WI38 (cell line): ENCODE data around the gene BCL11B.
"Not testable (repeated sequence)": the region's sequence is repeated elsewhere in the genome, so short reads cannot be mapped to it uniquely, and the experiment has no call there.

Experiments used
- H3K4me3 ChIP-seq: 2 replicates; pipeline ENCODE4 v1.5.1; 2011; ENCODE audit warnings: low read depth, mild to moderate bottlenecking, control low read depth, low read length
- TF ChIP-seq, protein P1 (sequence below): IDR thresholded peaks from 2 replicates; pipeline ENCODE4 v1.5.1; 2012; ENCODE audit warnings: low read depth, mild to moderate bottlenecking, control low read depth, low read length

BCL11B gene

DNA sequence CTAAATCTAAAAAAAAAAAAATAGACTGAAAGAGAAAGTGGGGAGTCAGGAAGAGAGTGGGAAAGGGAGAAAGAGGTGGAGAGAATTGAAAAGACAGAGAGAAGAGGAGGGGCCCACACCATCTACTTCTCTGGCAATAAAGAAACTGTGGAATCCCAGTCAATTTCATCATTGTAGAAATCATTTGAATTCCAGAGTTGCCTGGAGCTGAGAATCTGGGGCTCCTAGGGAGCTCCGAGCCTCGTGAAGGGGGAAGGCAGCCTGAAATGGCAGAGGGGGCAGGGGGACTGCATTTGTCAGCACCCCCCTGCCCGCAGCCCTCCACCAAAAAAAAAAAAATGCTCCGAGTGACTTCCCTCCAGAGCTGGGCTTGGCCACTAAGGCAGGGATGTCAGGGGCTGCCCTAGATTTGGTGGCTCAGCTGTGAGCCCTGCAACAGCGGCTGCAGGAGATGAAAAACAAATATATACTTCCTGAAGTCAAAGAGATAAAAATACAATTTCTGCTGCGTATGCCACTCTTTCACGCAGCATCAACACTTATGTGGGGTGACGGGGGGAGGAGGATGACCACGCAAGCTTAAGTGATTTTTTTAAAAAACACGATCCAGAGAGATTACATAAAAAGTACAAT, 80.5 kb downstream of the BCL11B start:
- TF ChIP-seq, protein P1, sequence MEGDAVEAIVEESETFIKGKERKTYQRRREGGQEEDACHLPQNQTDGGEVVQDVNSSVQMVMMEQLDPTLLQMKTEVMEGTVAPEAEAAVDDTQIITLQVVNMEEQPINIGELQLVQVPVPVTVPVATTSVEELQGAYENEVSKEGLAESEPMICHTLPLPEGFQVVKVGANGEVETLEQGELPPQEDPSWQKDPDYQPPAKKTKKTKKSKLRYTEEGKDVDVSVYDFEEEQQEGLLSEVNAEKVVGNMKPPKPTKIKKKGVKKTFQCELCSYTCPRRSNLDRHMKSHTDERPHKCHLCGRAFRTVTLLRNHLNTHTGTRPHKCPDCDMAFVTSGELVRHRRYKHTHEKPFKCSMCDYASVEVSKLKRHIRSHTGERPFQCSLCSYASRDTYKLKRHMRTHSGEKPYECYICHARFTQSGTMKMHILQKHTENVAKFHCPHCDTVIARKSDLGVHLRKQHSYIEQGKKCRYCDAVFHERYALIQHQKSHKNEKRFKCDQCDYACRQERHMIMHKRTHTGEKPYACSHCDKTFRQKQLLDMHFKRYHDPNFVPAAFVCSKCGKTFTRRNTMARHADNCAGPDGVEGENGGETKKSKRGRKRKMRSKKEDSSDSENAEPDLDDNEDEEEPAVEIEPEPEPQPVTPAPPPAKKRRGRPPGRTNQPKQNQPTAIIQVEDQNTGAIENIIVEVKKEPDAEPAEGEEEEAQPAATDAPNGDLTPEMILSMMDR: no peak
- no peak overlapping the region for H3K4me3 ChIP-seq

DNA sequence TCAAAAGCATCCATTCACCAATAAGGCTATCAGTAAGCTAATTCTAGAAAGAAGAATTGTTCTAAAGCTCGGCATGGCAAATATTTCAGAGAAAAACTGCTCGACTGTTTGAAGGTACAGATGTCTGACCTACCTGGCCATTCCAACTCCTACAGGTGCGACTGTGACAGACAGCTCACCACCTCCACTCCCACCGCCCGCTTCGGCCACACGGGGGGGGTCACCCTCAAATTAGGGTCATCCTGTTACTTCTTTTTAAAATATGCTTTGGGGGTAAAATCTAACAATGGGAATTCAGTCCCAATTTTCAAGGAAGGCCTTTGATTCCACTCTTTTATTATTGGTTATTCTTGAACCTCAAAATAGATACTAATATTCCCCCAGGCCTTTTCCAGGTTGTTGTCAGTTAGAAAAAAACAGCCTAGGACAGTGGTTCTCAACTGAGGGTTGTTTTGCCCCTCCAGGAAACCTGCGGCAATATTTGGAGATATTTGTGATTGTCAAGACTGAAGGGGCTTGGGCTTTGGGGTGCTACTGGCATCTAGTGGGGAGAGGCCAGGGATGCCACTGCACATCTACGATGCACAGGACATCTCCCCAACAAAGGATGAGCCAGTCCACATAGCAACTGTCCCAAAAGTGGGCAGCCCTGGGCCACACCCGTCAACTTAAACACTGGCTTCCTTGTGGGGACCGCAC, 81.2 kb downstream of the BCL11B start:
- no peak overlapping the region for H3K4me3 ChIP-seq
- TF ChIP-seq, protein P1: no peak

DNA sequence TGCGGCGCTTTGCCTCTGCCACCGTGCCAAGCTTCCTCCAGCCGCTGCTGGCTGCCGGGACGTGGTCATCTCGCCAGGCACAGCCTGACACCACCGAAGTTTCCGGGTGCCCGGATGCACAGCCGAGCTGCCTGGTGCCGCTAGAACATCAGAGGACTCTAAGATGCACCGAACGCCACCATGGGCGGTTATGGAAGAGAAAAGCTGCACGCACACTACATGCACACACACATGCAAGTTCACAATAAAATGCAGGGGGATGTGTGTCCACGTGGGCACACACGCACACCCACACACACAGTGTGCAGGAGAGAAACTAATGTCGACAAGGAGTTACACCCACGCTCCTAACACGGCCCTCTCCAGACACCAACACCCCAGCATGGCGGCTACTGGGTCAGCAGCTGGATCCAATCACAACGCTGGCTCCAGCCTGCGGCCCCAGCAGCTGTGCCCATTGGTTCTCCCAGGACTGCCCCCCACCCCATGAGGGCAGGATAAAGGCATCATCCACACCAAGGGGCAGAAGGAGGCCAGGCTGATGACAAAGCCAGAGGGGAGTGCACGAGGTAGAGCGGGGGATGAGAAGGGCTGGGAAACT, 82.7 kb downstream of the BCL11B start:
- TF ChIP-seq, protein P1: no peak
- H3K4me3 ChIP-seq: no peak overlapping the region

DNA sequence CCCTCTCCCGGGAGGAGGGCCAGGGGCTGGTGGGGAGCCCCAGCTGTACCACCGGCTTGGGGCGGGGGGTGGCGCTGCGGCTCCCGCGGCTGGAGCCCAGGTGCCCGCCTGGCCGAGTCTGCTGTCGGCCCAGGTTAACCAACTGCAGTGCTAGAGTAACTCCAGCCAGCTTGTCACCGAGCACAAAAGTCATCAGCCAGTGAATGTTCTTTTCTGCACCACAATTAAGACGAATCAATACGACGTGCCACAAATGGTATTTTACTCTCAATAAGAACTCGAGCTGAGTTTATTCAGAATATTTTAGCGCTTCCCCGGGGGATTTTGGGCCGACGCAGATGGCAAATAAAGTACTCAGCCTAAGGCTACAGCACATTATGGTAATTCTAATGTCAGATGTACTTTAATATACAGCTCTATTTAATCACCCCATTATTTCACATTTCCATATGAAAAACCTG, 83.2 kb downstream of the BCL11B start:
- no peak overlapping the region for H3K4me3 ChIP-seq
- TF ChIP-seq, protein P1: no peak

DNA sequence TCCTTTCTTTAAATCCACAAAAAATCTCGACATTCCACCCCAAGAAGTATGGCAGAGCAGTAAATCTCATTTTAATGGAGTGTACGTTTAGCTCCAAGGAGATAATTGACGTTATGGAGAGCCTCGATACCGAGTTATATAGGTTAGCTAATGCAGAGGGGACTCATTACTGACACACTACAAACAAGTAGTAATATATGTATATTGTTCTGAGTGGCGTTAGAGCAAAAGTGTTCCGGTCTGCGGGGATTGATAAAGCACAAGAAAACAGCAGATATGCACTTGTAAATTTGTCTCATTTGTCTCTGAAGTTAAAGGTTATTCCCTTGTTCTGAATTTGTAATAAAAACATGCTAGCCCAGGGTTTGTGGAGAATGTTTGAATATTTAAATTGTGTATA, 84.1 kb downstream of the BCL11B start:
- H3K4me3 ChIP-seq: no peak overlapping the region
- TF ChIP-seq, protein P1: no peak

DNA sequence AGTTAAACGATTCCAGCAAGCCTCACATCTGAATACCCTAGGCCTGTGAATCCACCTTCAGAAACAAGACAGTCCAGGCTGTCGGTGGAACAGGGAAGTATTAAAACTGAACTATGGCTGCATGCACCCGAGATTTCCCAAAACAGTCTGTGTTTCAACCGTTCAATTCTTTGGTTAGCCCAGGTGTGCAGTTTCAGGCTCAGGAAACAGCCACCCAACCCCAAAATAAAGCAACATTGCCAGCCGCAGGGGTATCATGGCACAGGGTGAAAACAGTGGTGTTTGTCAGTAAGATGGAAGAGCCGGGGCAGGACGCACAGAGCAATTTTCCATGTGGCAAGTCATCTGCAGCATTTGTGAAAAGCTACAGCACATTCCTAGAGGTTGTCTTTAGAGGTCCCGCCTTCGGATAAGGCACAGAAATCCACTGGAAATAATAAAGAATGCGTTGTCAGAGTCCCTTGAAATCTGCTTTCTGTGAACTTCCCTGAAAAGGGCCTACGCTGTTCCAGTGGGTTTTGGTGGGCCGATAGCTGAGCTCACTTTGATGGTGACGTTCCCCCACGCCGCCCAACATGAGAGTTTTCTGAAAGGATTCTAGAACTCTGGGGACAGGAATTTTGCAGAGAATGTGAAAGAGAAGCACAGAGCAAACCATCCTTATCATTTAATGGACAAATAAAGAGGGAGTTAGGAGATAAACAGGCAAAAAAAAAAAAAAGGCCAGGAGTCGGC, 84.9 kb downstream of the BCL11B start:
- TF ChIP-seq, protein P1: no peak
- no peak overlapping the region for H3K4me3 ChIP-seq

DNA sequence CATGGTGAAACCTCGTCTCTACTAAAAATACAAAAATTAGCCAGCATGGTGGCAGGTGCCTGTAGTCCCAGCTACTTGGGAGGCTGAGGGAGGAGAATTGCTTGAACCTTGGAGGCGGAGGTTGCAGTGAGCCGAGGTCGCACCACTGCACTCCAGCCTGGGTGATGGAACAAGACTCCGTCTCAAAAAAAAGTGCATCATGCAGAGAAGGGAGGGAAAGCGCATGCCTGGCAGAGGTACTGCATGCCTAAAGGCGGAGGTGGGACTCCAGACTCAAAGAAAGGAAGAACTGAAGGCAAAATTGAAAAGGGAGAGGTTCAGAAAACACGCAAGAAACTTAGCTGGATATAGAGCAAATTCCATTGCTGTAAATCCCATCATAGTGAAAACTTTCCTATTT, 85.7 kb downstream of the BCL11B start:
- H3K4me3 ChIP-seq: not testable (repeated sequence)
